GM18499 (cell line): ENCODE data around the gene ANKRD52.

Experiments used
- ATAC-seq: cut with Tn5 transposase; IDR thresholded peaks from one replicate; pipeline ENCODE4 v1.9.1; 2021; ENCODE audit warnings: moderate number of reproducible peaks; ENCODE audit not compliant: insufficient read depth, unreplicated experiment

The ANKRD52 gene

GRCh38 chr12:56188131-56188777 is 69.9 kb downstream of the ANKRD52 start:
- no peak for ATAC-seq
